GM18858 (cell line): ENCODE data around the gene NDUFAF2.
"Not testable (repeated sequence)": the region's sequence is repeated elsewhere in the genome, so short reads cannot be mapped to it uniquely, and the experiment has no call there.

Source experiments
- ATAC-seq: cut with Tn5 transposase; IDR thresholded peaks from one replicate; pipeline ENCODE4 v1.9.1; 2021; ENCODE audit not compliant: unreplicated experiment

The NDUFAF2 gene

DNA sequence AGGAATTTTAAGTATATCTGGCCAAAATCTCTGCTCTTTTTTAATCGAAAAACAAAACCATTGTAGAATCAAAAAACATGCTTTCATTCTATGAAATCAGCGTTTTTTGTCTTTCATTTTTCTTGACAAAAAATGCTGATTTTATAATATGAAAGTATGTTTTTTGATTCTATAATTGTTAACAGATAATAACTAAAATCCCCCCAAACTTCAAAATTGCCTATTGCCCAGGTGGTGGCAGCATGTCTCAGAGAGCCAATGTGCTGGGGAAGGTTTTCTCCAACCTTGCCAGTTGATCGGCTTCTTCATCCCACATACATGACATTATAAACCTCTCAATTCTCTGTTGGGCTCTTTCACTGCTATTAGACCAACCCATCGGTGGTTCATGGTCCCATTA lies 222.4 kb downstream of the NDUFAF2 start:
- no peak for ATAC-seq

DNA sequence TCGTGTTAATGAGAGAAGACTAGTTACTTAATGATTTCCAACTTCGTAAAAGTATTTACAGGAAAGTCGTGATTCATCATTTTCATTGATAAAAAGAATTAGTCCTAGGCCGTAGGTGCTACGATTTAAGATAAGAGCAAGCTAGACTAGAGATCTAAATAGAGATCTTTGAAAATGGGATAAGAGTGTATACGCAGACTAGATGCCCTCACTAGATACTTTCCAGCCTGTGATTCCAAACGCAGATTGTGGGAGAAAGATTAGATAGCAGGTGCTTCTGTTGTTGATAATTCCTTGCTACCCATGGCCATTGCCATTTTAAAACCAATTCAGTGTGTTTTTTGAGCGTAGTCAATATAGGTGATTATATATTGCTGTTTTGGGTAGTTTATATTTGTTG lies 223.9 kb downstream of the NDUFAF2 start:
- ATAC-seq, result no peak

DNA sequence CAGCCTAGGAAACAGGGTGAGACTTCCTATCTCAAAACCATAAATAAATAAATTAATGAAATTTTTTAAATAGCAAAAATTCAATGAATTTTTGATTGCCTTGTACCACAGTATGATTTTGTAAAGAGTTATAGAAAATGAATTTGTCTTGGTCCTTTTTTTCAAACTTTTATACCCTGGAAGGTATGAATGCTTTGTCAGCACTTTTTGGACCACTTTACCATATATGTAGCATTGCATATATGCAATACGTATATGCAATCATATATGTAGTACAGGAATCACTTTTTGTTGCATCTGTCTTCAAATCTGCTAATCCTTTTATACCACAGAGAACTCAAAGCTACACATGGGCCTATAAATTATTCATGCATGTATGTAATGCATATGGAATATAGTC lies 226.5 kb downstream of the NDUFAF2 start:
- no peak for ATAC-seq

DNA sequence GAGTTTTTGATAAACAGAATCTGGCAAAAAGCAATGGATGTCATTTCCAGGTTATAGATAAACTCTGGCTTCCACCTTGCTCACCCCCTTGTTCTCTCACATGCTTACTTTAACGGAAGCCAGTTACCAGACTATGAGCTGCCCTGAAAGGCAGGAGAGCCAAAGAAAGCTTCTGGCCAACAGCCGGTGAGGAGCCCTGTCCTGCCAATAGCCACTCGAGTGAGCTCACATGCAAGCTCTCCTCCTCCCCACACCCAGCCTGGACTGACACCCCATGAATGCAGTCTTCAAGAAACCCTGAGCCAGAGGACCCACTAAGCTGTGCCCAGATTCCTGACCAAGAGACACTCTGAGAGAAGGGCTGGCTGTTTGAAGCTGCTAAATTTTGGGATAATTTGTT lies 231.6 kb downstream of the NDUFAF2 start:
- ATAC-seq, result no peak

DNA sequence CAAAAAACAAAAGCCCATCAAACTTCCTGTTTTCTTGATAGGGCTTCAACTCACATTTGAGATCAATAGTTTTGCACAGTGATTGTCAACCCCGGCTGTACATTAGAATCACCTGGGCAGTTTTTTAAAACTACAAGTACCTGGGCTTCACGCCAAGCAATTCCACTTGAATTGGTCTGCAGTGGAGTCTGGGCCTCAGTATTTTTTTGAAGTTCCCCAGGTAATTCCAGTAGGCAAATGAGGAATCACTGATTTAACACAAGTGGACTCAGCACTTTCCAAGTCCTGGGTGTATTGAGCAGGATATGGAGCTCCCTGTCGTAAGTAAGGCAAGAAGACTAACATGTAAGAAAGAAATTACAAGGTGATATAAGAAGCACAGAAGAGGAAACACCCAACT lies 232.1 kb downstream of the NDUFAF2 start:
- ATAC-seq, result no peak

DNA sequence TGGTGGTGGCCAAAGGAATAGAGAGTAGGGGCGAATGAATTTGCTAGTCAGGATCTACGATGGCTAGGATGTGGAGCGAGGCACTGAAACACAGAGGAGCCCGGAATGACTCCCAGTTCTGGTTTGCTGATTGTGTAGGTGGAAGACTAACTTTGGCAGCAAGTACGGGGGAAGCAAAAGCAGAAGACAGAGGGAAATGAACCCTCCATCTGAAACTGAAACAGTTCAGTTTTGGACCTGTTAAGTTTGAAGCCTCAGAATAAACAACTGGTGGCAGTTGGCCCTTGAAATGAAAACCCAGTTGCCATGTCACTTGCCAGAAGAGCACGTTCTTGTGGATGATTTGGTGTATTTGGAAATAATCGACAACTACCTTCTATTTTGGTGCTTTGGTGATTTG lies 232.7 kb downstream of the NDUFAF2 start:
- ATAC-seq, result peak; percentile 95

DNA sequence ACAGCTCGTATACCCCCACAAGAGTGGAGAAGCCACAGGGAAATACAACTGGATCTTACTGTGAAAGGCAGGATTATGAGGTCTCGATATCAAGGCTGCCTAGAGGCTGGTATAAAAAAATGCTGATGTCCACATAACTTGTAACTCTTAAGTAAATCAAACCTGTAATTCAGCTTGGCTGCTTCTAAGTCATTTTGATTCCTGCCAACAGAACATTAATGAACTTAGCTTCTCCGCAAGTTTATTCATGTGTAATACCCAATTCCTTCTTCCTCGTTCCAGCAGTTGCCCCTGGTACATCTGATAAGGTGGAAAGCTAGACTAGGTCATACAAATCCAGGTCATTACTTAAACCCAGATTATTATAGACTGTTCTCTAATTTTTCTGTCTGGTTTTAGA lies 233.7 kb downstream of the NDUFAF2 start:
- no peak for ATAC-seq

DNA sequence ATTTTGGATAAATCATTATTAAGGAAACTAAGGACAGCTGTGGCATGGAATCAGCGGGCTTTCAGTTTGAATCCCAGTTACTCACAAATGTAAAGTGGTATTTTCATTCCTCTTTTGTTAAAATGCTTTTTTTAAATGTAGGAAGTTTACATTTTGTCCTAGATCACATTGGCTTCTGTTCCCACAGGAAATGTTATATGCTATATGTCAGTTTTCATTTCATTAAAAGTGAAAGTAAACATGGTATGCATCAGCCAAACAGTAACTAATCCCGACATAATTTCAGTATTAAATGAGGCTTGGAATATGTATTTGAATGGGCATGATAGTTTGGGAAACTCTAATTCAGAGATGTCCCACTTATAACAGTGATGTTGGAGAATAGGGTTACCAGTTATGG lies 235.9 kb downstream of the NDUFAF2 start:
- no peak for ATAC-seq

DNA sequence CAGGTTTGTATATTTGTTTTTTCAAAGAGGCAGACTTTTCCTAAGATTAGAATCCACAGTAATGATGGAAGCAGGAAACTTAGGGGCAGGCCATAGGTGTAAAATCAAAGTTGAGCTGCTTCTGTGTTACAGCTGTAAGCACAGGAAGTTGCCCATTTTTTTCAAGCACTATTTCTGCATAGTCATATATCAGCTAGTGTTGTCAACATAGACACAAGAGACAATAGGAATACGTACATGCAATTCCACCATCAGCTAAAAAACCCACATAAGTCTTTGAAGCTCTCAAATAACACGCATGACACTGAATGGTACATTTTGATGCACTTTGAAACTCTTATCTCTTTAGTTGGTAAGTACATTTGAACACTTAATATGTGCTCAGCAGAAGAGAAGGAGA lies 237.4 kb downstream of the NDUFAF2 start:
- no peak for ATAC-seq

DNA sequence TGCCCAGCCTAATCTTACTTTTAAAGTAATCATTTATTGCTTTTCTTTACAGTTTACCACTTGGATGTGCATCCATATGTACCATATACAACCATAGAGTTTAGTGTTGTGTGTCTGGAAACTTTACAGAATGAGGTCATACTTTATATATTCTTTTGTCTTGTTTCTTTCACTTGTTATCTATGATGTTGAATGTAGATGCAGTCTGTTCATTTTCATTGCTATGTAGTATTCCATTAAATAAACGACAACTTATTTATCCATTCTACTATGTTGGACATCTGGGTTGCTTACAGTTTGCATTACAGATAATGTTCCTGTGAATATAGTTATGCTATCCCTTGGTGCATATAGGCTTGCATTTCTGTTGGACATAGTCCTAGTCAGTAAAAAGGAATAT lies 238.5 kb downstream of the NDUFAF2 start:
- no peak for ATAC-seq

DNA sequence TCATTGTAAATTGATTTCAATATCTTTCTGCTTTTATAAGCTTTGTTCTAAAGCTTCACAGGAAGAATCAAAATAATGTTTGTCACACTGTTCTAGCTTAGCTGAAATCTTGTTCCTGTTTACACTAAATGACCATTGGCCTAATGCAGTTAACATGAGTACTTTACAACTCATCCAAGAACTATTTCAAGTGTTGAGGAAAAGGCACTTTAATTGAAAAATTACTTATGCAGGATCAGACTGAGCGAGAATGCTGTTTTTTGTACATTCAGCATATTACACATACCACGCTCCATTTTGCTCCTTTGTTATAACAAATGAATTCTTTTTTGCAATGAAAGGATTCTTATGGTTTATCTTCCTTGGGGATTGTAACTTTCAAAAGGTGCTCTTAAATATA lies 239.7 kb downstream of the NDUFAF2 start:
- no peak for ATAC-seq

DNA sequence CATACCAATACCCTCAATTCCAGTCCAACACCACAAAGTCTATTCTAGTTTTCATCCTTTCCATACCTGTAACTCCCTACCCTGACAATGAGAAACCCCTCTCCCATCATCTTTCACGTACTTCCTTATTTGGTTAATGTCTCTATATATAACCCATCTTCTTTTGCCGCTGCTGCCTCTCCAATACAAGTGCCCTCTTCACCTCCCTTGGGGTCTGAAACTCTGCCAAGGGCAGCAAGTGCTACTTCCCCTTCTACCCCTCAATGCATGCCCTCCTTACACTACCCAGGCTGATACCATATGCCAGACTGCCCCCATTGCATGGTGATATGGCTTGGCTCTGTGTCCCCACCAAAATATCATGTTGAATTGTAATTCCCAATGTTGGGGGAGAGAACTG lies 241.6 kb downstream of the NDUFAF2 start:
- no peak for ATAC-seq

DNA sequence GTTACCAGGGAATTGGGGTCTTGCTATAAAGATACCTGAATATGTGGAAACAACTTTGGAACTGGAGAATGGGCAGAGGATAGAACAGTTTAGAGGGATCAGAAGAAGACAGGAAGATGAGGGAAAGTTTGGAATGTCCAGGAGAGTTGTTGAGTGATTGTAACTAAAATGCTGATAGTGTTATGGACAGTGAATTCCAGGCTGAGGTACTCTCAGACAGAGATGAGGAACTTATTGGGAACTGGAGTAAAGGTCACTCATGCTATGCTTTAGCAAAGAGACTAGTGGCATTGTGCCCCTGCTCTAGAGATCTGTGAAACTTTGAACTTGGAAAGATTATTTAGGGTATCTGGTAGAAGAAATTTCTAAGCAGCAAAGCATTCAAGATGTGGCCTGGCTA lies 242.3 kb downstream of the NDUFAF2 start:
- ATAC-seq, result not testable (repeated sequence)

DNA sequence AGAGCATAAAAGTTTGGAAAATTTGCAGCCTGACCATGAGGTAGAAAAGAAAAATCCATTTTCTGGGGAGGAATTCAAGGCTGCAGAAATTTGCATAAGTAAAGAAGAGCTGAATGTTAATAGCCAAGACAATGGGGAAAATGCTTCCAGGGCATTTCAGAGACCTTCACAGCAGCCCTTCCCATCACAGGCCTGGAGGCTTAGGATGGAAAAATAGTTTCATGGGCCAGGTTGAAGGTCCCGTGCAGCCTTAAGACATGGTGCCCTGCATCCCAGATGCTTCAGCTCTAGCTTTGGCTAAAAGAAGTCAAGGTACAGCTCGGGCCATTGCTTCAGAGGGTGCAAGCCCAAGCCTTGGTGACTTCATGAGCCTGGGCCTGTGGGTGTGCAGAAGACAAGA lies 242.8 kb downstream of the NDUFAF2 start:
- ATAC-seq, result not testable (repeated sequence)

DNA sequence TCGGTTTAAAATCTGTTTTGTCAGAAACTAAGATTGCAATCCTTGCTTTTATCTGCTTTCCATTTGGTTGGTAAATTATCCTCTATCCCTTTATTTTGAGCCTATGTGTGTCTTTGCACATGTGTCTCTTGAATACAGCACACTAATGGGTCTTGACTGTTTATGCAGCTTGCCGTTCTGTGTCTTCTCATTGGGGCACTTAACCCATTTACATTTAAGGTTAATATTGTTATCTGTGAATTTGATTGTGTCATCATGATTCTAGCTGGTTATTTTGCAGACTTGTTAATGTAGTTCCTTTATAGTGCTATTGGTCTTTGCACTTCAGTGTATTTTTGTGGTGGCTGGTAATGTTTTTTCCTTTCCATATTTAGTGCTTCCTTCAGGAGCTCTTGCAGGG lies 253.6 kb downstream of the NDUFAF2 start:
- no peak for ATAC-seq

DNA sequence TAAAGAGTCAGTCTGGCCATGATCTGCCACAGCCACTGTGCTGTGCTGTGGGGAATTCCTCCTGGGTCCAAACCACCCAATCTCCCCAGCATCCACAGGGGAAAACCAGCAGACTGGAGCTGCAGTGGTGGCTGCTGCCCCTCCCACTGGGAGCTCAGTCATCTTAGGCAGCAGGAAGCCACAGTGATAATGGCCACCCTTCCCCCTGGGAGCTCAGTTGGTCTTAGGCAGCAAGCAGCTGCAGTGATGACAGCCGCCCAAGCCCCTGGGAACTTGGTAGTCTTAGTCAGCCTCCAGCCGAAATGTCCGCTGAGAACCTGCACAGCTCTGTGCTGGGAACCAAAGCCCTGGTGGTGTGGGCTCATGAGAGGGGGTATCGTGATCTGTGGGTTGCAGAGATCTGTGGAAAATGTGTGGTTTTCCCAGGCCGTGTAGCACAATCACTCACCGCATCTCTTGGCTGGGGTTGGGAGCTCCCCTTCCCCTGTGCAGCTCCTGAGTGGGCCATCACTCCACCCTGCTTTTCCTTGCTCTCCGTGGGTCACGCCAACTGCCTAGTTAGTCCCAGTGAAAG lies 255.7 kb downstream of the NDUFAF2 start:
- no peak for ATAC-seq

DNA sequence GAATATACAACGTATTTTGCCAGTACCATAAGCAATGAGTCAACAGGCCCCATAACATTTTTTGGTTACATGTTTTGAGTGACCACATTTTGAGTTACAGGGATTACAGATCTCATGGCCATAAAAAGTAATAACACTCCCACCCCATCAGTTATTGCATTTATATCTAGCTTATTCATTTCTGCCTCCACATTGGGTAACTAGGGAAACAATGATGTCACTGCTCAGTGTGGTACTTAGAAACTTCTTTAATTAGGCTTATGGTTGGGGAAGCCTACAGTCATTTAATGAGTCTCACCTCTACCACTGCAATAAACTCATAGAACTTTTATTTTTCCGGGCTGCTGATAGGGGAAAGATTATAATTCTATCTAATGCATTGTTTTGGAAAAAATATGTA lies 257.2 kb downstream of the NDUFAF2 start:
- no peak for ATAC-seq
